Activated naive CD4-positive, alpha-beta T cell treated with anti-CD3 and anti-CD28 coated beads for 36 hours (primary cell): ENCODE results near the gene TPP1. TPM values are rescaled to one million over a fixed set of nuclear protein-coding genes. Genes with fewer than 3 reads are reported as not detected.

Experiments
- CTCF ChIA-PET: fragments of 350-600 bp; sonication (Branson Sonifier 250); formaldehyde crosslinking; loops from one replicate; lab custom pipeline; 2021; ENCODE audit warnings: antibody characterized with exemption; lab: Charles Lee
- DNase-seq: peaks from one replicate; pipeline ENCODE4 v3.0.0-alpha.2; 2020
- H3K27ac Mint-ChIP-seq: one replicate; pipeline ENCODE4 v1.8.0; 2021; ENCODE audit warnings: mild to moderate bottlenecking, mixed read lengths
- H3K27me3 Mint-ChIP-seq: one replicate; pipeline ENCODE4 v1.8.0; 2021; ENCODE audit warnings: low read depth, mixed read lengths
- H3K36me3 Mint-ChIP-seq: one replicate; pipeline ENCODE4 v1.8.0; 2021; ENCODE audit warnings: low read depth, mixed read lengths
- H3K4me1 Mint-ChIP-seq: one replicate; pipeline ENCODE4 v1.8.0; 2021; ENCODE audit warnings: low read depth, mixed read lengths
- H3K4me3 Mint-ChIP-seq: one replicate; pipeline ENCODE4 v1.8.0; 2021; ENCODE audit warnings: mild to moderate bottlenecking, moderate library complexity, mixed read lengths
- H3K9me3 Mint-ChIP-seq: one replicate; pipeline ENCODE4 v1.8.0; 2021; ENCODE audit warnings: mixed read lengths
- intact Hi-C: fragments of 100-400 bp; cut with micrococcal nuclease; formaldehyde crosslinking; loops from one replicate; pipeline ENCODE4 v1.15.1; 2023
- total RNA-seq, 2 experiments: library from RNA; stranded (reverse); gene quantifications; one replicate each; pipeline ENCODE4 v1.2.3, GENCODE V29; 2021

TPP1 gene
- total RNA-seq, 2 experiments from 2014 or later: 25.7 to 28.5 TPM

DNA sequence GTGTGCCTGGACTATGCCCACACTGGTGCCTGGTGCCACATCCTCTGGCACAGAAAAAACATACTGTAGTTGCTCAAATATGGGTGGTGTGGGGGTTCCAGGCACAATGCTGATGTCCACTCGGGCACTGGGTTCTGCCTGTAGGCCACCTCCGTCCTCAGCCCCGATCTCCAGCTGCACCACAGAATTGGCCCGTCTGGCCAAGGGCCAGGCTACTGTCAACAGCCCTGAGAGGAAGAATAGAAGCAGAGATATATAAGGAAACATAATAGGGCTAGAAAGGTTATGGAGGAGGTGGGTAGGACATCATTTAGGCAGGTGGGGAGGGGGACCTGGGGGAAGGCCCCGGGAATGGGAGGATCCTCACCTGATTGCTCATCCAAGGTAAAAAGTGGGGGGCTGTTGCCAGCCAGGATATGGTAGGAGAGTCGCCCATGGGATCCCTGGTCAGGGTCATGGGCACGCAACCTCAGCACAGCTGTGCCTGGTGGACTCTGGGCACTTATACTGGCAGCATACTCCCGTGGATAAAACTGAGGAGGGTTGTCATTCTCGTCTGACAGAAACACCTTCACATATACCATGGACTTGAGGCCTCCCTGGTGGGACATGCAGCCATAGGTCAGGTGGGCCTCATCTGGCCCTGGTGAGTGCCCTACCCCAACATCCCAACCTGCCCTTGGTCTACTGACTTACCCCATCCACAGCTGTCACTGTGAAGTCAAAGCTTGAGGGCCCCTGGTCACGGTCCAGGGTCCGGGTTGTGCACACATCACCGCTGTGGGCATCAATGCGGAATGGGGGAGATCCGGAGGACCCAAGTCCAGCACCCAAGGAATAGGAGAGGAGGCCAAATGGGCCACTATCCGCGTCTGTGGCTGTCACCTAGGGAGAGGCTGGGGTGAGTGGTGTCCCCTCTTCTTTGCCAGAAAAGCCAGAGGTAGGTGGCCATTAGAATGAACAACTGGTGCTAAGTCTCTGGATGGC is 14.5 kb upstream of the TPP1 start:
- CTCF ChIA-PET: interaction anchor here (0.6 to 1.6 kb wide), 3 partner anchors 13 to 62 kb away, joined by 3 to 5 read pairs (median 3); no protein-coding TSS in a partner anchor
- H3K4me3 Mint-ChIP-seq: no peak overlapping the region

DNA sequence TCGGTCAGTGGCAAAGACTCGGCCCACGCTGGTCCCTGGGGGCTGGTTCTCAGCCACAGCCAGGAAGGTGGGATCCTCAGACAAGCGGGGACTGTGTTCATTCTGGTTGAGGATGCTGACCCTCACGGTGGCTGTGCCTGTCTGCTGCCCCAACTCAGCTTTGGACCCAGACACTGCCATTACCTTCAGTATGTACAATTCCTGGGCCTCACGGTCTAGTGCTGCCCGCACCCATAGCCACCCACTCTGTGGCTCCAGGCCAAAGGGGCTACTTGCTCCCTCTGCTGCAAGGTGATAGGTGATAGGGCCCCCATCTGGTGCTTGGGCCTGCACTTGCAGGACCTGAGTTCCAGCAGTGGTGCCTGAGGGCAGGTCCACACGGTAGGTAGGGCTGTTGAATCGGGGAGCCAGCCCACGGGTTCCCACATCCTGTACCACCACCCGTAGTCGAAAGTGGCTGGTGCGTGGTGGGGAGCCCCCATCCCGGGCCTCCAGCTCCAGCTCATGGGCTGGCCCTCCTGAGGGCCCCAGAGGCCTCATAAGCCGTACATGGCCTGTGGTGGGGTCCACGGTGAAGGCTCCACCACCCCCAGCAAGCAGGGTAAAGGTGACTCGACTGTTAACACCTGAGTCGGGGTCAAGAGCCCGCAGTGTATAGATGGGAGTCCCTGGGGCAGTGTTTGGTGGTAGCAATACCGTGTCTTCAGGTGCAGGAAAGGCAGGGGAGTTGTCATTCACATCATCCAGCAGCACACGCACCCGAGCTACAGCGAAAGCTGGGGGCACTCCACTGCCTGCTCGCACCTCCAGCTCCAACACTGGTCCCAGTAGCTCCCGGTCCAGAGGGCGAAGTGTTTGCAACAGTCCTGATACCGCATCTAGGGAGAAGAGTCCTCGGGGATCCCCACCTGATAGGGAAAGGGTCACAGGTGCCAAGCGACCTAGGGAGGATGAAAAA is 13.2 kb upstream of the TPP1 start:
- Mint-ChIP-seq H3K36me3 (no peaks in the 10 kb centered on the region), H3K27ac (no peak overlapping the region), H3K4me1 (peaks cover 11% of the 10 kb centered on the region), H3K9me3 (no peaks in the 10 kb centered on the region), H3K27me3 (no peaks in the 10 kb centered on the region), H3K4me3 (no peak overlapping the region)
- intact Hi-C loops: no loop called here
- no peak for DNase-seq
- CTCF ChIA-PET: interaction anchor here (0.9 kb wide), 1 partner anchor 20 kb away, joined by 3 read pairs; no protein-coding TSS in a partner anchor

More for the DNA sequence above, 14.5 kb upstream of the TPP1 start:
- Mint-ChIP-seq H3K27me3 (no peaks in the 10 kb centered on the region), H3K36me3 (no peaks in the 10 kb centered on the region), H3K4me1 (no peaks in the 10 kb centered on the region), H3K27ac (no peak overlapping the region), H3K9me3 (no peaks in the 10 kb centered on the region)
- intact Hi-C loops: no loop called here
- no peak for DNase-seq

DNA sequence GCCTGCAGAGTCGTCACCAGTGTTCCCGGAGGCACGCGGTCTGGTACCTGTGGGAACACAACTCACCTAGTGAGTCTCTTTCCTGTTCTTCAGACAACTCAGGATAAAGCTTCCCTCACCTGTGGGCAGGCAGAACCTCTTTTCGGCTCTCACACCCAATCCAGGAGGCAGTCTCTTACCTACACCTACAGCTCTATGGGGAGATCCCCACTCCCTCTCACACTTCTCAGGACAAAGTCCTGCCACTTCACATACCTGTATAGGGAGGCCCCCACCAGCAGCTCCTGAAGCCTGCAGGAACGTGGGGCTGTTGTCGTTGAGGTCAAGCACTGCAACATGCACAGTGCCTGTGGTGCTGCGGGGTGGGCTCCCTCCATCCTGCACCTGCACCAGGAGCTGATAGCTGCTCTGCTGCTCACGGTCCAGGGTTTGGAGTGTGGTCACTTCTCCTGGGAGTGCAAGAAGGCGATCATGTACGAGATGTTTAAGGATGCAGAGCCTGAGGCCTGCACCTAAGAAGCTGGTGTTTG is 12.2 kb upstream of the TPP1 start:
- CTCF ChIA-PET: interaction anchor here (0.9 kb wide), 1 partner anchor 100 kb away, joined by 3 read pairs; no protein-coding TSS in a partner anchor
- intact Hi-C loops: no loop called here
- Mint-ChIP-seq H3K4me3 (no peak overlapping the region), H3K4me1 (peaks cover 18% of the 10 kb centered on the region), H3K36me3 (no peaks in the 10 kb centered on the region), H3K9me3 (no peaks in the 10 kb centered on the region), H3K27ac (no peak overlapping the region), H3K27me3 (no peaks in the 10 kb centered on the region)
- no peak for DNase-seq

DNA sequence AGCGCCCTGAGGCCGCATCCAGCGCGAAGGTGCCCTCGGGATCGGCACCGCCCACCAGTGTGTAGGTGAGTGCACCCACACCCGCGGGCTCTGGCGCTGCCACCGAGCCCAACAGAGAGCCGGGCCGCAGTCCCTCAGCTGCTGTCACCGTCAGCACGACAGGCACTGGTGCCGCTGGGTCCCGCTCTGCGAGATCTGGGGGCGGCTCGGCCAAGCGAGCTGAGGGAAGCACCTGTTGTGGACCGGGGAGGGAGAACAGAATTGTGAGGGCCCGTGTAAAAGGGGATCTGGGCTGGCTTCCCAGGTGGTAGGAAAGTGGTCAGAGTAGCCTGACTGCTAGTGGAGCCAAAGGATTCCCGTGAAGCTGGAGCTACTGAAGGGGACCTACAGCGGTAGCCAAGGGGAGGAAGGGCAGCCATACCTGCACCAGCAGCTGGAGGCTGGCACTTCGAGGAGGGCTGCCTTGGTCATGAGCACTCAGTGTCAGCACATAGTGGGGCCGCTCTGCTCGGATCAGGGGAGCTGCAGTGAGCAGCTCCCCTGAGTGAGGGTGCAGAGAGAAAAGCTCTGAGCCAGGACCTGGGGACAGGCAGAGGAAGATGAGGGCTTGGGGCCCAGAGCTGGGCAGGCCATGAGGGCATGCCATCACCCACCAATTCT is 11.5 kb upstream of the TPP1 start:
- Mint-ChIP-seq H3K4me3 (no peak overlapping the region), H3K27ac (no peak overlapping the region), H3K4me1 (peaks cover 19% of the 10 kb centered on the region), H3K36me3 (no peaks in the 10 kb centered on the region), H3K27me3 (no peaks in the 10 kb centered on the region), H3K9me3 (no peaks in the 10 kb centered on the region)
- CTCF ChIA-PET: interaction anchor here (0.9 kb wide), 1 partner anchor 100 kb away, joined by 3 read pairs; no protein-coding TSS in a partner anchor
- intact Hi-C loops: no loop called here
- DNase-seq: no peak

DNA sequence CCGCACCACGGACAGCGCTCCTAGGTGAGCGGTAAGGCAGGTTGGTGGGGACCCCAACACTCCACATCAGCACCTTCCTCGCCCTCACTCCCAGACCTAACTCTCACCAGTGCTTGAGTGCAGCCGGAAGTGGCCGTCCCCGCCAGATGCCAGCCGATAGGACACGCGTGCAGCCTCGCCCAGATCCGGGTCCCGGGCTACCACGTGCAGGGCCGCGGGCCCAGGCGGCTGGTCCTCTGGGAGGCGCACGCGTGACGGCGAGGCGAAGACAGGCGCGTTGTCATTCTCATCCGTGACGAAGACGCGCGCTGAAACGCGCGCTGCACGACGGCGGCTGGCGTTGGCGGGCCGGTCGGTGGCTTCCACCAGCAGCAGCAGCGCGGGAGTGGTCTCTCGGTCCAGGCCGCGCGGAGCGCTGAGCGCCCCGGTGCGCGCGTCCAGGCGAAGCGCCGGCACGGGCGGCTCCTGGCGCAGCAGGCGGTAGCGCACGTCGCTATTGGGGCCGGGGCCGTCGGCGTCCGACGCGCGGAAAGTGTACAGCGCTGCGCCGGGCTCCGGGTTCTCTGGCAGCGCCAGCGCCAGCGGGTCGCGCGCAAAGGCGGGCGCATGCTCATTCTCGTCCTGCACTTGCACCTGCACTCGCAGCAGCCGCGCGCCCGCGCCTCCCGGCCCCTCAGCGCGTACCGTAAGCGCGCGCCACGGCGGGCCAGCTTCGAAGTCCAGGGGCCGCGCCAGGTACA is 10.8 kb upstream of the TPP1 start:
- H3K4me3 Mint-ChIP-seq: no peak overlapping the region
- DNase-seq: no peak
- peaks cover 19% of the 10 kb centered on the region for H3K4me1 Mint-ChIP-seq
- intact Hi-C loops: no loop called here
- H3K9me3 Mint-ChIP-seq: no peaks in the 10 kb centered on the region
- no peaks in the 10 kb centered on the region for H3K36me3 Mint-ChIP-seq
- no peaks in the 10 kb centered on the region for H3K27me3 Mint-ChIP-seq
- no peak overlapping the region for H3K27ac Mint-ChIP-seq
- CTCF ChIA-PET: interaction anchor here (0.9 kb wide), 1 partner anchor 99 kb away, joined by 3 read pairs; no protein-coding TSS in a partner anchor

DNA sequence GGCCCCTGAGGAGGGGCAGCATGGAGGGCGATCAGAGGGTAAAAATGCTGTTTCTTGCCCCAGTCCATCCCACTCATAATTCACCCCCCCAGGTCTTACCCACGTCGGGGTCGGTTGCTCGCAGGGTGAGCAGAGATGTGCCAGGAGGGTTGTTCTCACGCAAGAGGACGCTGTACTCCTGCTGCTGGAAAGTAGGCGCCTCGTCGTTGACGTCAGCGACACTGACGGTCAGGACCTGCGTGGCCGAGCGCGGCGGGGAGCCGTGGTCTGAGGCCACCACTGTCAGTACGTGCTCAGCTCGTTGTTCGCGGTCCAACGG is 10.3 kb upstream of the TPP1 start:
- CTCF ChIA-PET: no interaction called here
- H3K9me3 Mint-ChIP-seq: no peaks in the 10 kb centered on the region
- no peaks in the 10 kb centered on the region for H3K27me3 Mint-ChIP-seq
- no peaks in the 10 kb centered on the region for H3K36me3 Mint-ChIP-seq
- intact Hi-C loops: no loop called here
- H3K27ac Mint-ChIP-seq: no peak overlapping the region
- no peak for DNase-seq
- H3K4me1 Mint-ChIP-seq: peaks cover 19% of the 10 kb centered on the region
- H3K4me3 Mint-ChIP-seq: no peak overlapping the region

DNA sequence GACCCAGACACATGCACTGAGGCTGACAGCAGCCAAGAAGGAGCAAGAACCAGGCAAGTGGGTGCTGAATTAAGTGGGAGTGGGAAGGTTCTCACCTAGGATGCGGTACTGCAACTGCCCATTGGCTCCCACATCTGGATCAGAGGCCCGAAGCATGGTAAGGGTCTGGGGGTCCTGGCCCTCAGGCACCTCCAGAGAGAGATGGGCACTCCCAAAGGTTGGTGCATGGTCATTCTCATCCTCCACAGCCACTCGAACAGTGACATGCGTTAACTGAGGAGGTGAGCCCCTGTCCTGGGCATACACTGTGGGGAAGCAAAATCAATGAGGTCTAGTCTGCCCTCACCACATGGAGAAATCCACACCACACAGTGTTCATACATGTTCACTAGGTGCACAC is 9.3 kb upstream of the TPP1 start:
- Mint-ChIP-seq H3K9me3 (no peaks in the 10 kb centered on the region), H3K27ac (no peak overlapping the region), H3K36me3 (no peaks in the 10 kb centered on the region), H3K27me3 (no peaks in the 10 kb centered on the region), H3K4me3 (no peak overlapping the region), H3K4me1 (peaks cover 19% of the 10 kb centered on the region)
- no peak for DNase-seq
- intact Hi-C loops: no loop called here
- CTCF ChIA-PET: interaction anchor here (1.5 to 1.8 kb wide), 2 partner anchors 10 to 55 kb away, joined by 3 to 6 read pairs; partner anchors contain the start of genes MRPL17 and TPP1

DNA sequence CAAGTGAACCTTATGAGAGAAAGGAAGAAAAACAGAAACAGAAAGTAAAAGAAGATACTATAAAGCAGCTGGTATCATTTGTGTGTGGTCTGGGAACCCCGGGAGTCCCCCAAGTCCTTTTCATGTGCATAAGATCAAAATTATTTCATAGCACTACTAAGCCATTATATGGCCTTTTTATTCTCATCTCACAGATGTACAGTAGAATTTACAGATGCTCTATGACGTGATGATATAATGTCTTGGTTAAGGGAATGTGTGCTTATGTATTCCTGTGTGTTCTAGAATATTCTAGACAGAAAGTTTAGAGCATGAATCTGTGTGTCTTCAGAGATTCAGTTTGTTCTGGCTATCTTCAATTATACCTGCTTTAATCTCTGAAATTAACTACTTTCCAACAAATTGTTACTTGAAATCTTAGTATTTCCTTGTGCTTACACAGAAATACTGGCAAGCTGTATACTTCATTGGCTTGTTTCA is 8.6 kb upstream of the TPP1 start:
- Mint-ChIP-seq H3K9me3 (no peaks in the 10 kb centered on the region), H3K27me3 (no peaks in the 10 kb centered on the region), H3K27ac (no peak overlapping the region), H3K4me1 (peaks cover 19% of the 10 kb centered on the region), H3K4me3 (no peak overlapping the region), H3K36me3 (no peaks in the 10 kb centered on the region)
- intact Hi-C loops: no loop called here
- CTCF ChIA-PET: interaction anchor here (1.2 to 1.8 kb wide), 4 partner anchors 9 to 127 kb away, joined by 3 to 6 read pairs (median 4); partner anchors contain the start of genes MRPL17 and TPP1
- peak; percentile 55 for DNase-seq

DNA sequence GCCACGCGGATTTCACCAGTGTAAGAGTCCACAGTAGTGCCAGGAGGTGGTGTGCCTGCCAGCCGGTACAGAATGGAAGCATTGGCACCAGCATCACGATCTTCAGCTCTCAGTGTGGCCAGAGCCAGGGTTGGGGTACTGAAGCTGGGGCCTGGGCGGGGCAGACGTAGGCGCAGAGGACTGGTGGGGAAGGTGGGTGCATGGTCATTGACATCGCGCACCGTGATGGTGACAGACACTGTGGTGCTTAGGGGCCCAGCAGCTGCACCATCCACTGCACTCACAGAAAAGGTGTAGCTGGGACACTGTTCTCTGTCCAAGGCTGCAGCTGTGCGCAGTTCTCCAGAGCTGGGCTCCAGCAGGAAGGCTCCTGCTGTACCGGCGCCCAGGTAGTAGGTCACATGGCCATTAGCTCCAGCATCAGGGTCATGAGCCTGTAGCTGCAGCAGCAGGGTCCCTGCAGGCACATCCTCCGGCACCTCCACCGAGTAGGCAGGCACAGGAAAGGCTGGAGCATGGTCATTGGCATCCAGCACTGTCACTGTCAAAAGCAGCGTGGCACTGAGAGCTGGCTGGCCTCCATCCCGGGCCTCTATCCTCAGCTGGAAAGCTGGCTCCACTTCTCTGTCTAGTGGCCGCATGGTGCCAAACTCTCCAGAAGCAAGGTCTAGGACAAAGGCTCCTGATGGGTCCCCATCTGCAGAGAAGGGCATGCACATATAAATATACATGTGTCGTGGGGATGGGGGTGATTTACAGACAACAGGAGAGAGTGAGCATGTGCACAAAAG is 7.9 kb upstream of the TPP1 start:
- CTCF ChIA-PET: interaction anchor here (1.2 to 1.8 kb wide), 3 partner anchors 8 to 128 kb away, joined by 4 to 6 read pairs (median 4); partner anchors contain the start of gene TPP1
- intact Hi-C loops: no loop called here
- Mint-ChIP-seq H3K36me3 (no peaks in the 10 kb centered on the region), H3K4me3 (no peak overlapping the region), H3K9me3 (no peaks in the 10 kb centered on the region), H3K4me1 (peaks cover 19% of the 10 kb centered on the region), H3K27ac (no peak overlapping the region), H3K27me3 (no peaks in the 10 kb centered on the region)
- DNase-seq: no peak

DNA sequence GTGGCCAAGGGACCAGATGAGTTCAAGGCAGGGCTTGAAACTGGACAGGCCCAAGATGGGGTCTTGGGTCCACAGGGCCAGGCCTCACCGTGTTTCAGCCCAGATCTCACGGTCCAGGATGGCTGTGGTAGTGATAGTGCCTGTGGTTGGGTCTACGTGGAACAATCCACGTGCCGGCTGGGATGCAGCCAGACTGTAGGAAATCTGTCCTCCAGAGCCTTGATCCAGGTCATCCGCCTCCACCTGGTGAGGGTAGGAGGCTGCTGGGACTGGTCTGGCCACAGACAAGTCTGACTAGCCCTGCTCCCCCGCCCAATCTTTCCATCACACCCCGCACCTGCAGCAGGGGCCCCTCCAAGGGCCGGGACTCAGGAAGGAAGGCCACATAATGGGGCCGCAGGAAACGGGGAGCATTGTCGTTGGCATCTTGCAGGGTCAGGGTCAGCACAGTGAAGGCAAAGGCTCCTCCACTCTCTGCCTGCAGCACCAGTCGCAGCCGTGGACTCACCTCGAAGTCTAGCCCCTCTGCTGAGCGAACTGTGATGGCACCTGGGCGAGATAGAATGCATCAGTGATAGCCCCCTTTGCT is 6.7 kb upstream of the TPP1 start:
- no peak overlapping the region for H3K27ac Mint-ChIP-seq

More for the DNA sequence above, 6.7 kb upstream of the TPP1 start:
- CTCF ChIA-PET: interaction anchor here (0.6 kb wide), 1 partner anchor 50 kb away, joined by 4 read pairs; no protein-coding TSS in a partner anchor
- Mint-ChIP-seq H3K4me1 (peaks cover 19% of the 10 kb centered on the region), H3K4me3 (no peak overlapping the region), H3K9me3 (no peaks in the 10 kb centered on the region), H3K27me3 (no peaks in the 10 kb centered on the region), H3K36me3 (no peaks in the 10 kb centered on the region)
- no peak for DNase-seq
- intact Hi-C loops: no loop called here
